K562 (cell line): Measurements from ENCODE around the gene IDUA. TPM values are rescaled to one million over a fixed set of nuclear protein-coding genes. Genes with fewer than 3 reads are reported as not detected.

ENCODE experiments used
- ATF7 ChIP-seq: fragments of 450-650 bp; IDR thresholded peaks from 2 replicates; pipeline ENCODE4 v1.7.1; 2014; ENCODE audit warnings: mild to moderate bottlenecking, moderate library complexity
- C11orf30 ChIP-seq: fragments of 450-650 bp; IDR thresholded peaks from 2 replicates; pipeline ENCODE4 v1.6.1; 2016; ENCODE audit warnings: low read depth, mild to moderate bottlenecking
- CEBPG ChIP-seq, 3 experiments: fragments of 200-800 bp in 1 of 3; sonication (Bioruptor generic) in 1 of 3; sonication (generic) in 1 of 3; formaldehyde crosslinking in 1 of 3; IDR thresholded peaks in 2 of 3; conservative IDR thresholded peaks in 1 of 3; 2 replicates each; pipeline versions ENCODE4 v1.6.1 to v1.8.0; 2016 to 2022; ENCODE audit warnings: missing compliant biosample characterization in 2 of 3, missing genetic modification characterization in 2 of 3, mild to moderate bottlenecking in 1 of 3, missing genetic modification reagents in 1 of 3
- CXXC5 ChIP-seq: fragments of 250-450 bp; sonication (Bioruptor Pico); IDR thresholded peaks from 2 replicates; pipeline ENCODE4 v1.8.0; 2022; ENCODE audit warnings: inconsistent platforms, mild to moderate bottlenecking, moderate library complexity
- EP300 ChIP-seq: IDR thresholded peaks from 2 replicates; pipeline ENCODE4 v1.6.1; 2012; ENCODE audit warnings: low read length, improper control_type of control experiment
- HDAC2 ChIP-seq: fragments of 450-650 bp; IDR thresholded peaks from 2 replicates; pipeline ENCODE4 v1.6.1; 2016; ENCODE audit warnings: mild to moderate bottlenecking
- HDAC6 ChIP-seq: IDR thresholded peaks from 2 replicates; pipeline ENCODE4 v1.6.1; 2012; ENCODE audit warnings: low read depth, mild to moderate bottlenecking, control low read depth, inconsistent platforms, low read length, moderate library complexity
- HNRNPK ChIP-seq: fragments of 200-400 bp; formaldehyde crosslinking; IDR thresholded peaks from one replicate; pipeline ENCODE4 v1.6.1; 2018; ENCODE audit warnings: mild to moderate bottlenecking, low read depth, low read length; ENCODE audit not compliant: poor library complexity, severe bottlenecking
- IFI16 ChIP-seq: fragments of 250-450 bp; sonication (Bioruptor Pico); IDR thresholded peaks from 2 replicates; pipeline ENCODE4 v2.1.2; 2022; ENCODE audit warnings: mild to moderate bottlenecking, inconsistent platforms
- IRF9 ChIP-seq: fragments of 450-650 bp; IDR thresholded peaks from 2 replicates; pipeline ENCODE4 v1.6.1; 2016; ENCODE audit warnings: missing biosample characterization, missing genetic modification characterization
- KDM1A ChIP-seq, 2 experiments: fragments of 450-650 bp; IDR thresholded peaks; 2 replicates each; pipeline ENCODE4 v1.6.1; 2016; ENCODE audit warnings: mild to moderate bottlenecking in 2 of 2
- L3MBTL2 ChIP-seq: fragments of 450-650 bp; IDR thresholded peaks from 2 replicates; pipeline ENCODE4 v1.6.1; 2016; ENCODE audit warnings: mild to moderate bottlenecking, moderate library complexity
- MAFK ChIP-seq: IDR thresholded peaks from 2 replicates; pipeline ENCODE4 v1.6.1; 2011; ENCODE audit warnings: low read length, improper control_type of control experiment
- NR2C2 ChIP-seq, 2 experiments: fragments of 200-800 bp in 1 of 2; sonication (Bioruptor generic) in 1 of 2; sonication (generic) in 1 of 2; formaldehyde crosslinking in 1 of 2; IDR thresholded peaks; 2 replicates each; pipeline versions ENCODE4 v1.6.1 to v1.8.0; 2016 to 2022; ENCODE audit warnings: mild to moderate bottlenecking in 1 of 2, missing compliant biosample characterization in 1 of 2, missing genetic modification characterization in 1 of 2, missing genetic modification reagents in 1 of 2
- PML ChIP-seq: IDR thresholded peaks from 2 replicates; pipeline ENCODE4 v1.6.1; 2012; ENCODE audit warnings: low read length, inconsistent platforms
- RBM25 ChIP-seq: fragments of 200-400 bp; formaldehyde crosslinking; IDR thresholded peaks from 2 replicates; pipeline ENCODE4 v1.6.1; 2018; ENCODE audit warnings: low read length, low read depth, moderate library complexity; ENCODE audit not compliant: severe bottlenecking
- U2AF1 ChIP-seq: fragments of 200-400 bp; formaldehyde crosslinking; optimal IDR thresholded peaks from 2 replicates; pipeline ENCODE3; 2017; ENCODE audit warnings: mild to moderate bottlenecking, low read depth, low read length, moderate library complexity
- ZBTB2 ChIP-seq: fragments of 450-650 bp; IDR thresholded peaks from 2 replicates; pipeline ENCODE4 v1.6.1; 2016; ENCODE audit warnings: antibody characterized with exemption
- ZBTB33 ChIP-seq: sonication (generic); formaldehyde crosslinking; IDR thresholded peaks from 2 replicates; pipeline ENCODE4 v1.8.1; 2023; ENCODE audit warnings: mild to moderate bottlenecking, missing genetic modification reagents
- ZKSCAN8 ChIP-seq: fragments of 200-800 bp; sonication (Bioruptor generic); IDR thresholded peaks from 2 replicates; pipeline ENCODE4 v1.6.1; 2016; ENCODE audit warnings: missing genetic modification characterization, missing compliant biosample characterization
- ZNF174 ChIP-seq: fragments of 250-450 bp; sonication (Bioruptor Pico); IDR thresholded peaks from 2 replicates; pipeline ENCODE4 v1.4.0; 2020; ENCODE audit warnings: mild to moderate bottlenecking
- ZNF224 ChIP-seq: sonication (generic); formaldehyde crosslinking; IDR thresholded peaks from 2 replicates; pipeline ENCODE4 v1.8.0; 2022; ENCODE audit warnings: mild to moderate bottlenecking, missing genetic modification reagents
- ZNF436 ChIP-seq: fragments of 250-450, 450-650 bp; sonication (Bioruptor Pico); formaldehyde crosslinking; IDR thresholded peaks from 2 replicates; pipeline ENCODE4 v1.7.0; 2020; ENCODE audit warnings: mild to moderate bottlenecking
- ZNF507 ChIP-seq: conservative IDR thresholded peaks from 2 replicates; pipeline ENCODE4 v1.6.1; 2017; ENCODE audit warnings: missing genetic modification characterization, missing compliant biosample characterization
- ZNF584 ChIP-seq: fragments of 200-800 bp; sonication (Bioruptor generic); IDR thresholded peaks from 2 replicates; pipeline ENCODE4 v1.6.1; 2016; ENCODE audit warnings: low read depth, mild to moderate bottlenecking, missing genetic modification characterization, missing compliant biosample characterization
- polyA plus RNA-seq, 8 experiments: library from polyadenylated mRNA; depleted of rRNA in 4 of 8; stranded (reverse) in 5 of 8; unstranded in 3 of 8; fragments of >200 nt; fragmentation: Nextera tagmentation in 2 of 8; fragmentation: Illumina TruSeq in 1 of 8; extraction: Ambion mirVana in 2 of 8; extraction: Trizol in 1 of 8; gene quantifications; 2 replicates each; pipeline versions ENCODE4 v1.2.1 to v1.2.3, GENCODE V29; 2011 to 2014; ENCODE audit warnings: inconsistent platforms in 1 of 8, missing spikeins in 1 of 8
- total RNA-seq, 7 experiments: library from RNA; depleted of rRNA in 6 of 7; stranded (reverse); fragments of >200 nt in 6 of 7; fragmentation: Illumina TruSeq in 2 of 7; extraction: Trizol in 2 of 7; gene quantifications; 2 replicates each; pipeline versions ENCODE4 v1.2.1 to v1.2.3, GENCODE V29; 2011 to 2021; ENCODE audit warnings: low replicate concordance in 1 of 7

Gene IDUA
- total and polyA plus RNA-seq, 9 of the 15 experiments (the other 6 are each of a cell fraction or from before 2014, with no cell fraction given): 0.04 to 16.1 (median 1.2) TPM

GRCh38 chr4:978957-979701 is 7.7 kb upstream of the IDUA start (continued):
- TF ChIP-seq IRF9 (0 out of 2 replicates have a peak, but pooled peaks have one; percentile 17), HDAC6 (no peak), ZNF436 (CRISPR knock-in tag) (no peak), ZNF174 (no peak), ZNF507 (tag) (no peak), C11orf30 (peak; percentile 64; the same call in 1 of the 2 replicates), RBM25 (no peak), CEBPG (CRISPR knock-in tag; IDR thresholded peaks at IDR 0.05) (peak; percentile 85), CEBPG (tag; conservative IDR thresholded peaks at IDR 0.05 in 1 of 2, IDR thresholded peaks at IDR 0.05 in 1 of 2) (peak; percentile 91 to 94), ZNF584 (peak; percentile 47; the same call in 1 of the 2 replicates), CXXC5 (CRISPR knock-in tag) (peak; percentile 49), ZNF224 (CRISPR knock-in tag) (no peak), ATF7 (peak; percentile 82), U2AF1 (no peak), IFI16 (no peak), NR2C2 (CRISPR knock-in tag; IDR thresholded peaks at IDR 0.05) (no peak), NR2C2 (tag; IDR thresholded peaks at IDR 0.05) (no peak), MAFK (0 out of 2 replicates have a peak, but pooled peaks have one; percentile 5), PML (no peak), L3MBTL2 (peak; percentile 70), ZBTB33 (CRISPR knock-in tag) (0 out of 2 replicates have a peak, but pooled peaks have one; percentile 25), ZKSCAN8 (CRISPR knock-in tag) (no peak), ZBTB2 (no peak), HNRNPK (no peak), HDAC2 (0 out of 2 replicates have a peak, but pooled peaks have one; percentile 30), EP300 (no peak; the same call in 1 of the 2 replicates), KDM1A (IDR thresholded peaks at IDR 0.05) (no peak)
